ENCODE measurements around the gene DDAH1. TPM values are rescaled to one million over a fixed set of nuclear protein-coding genes. Genes with fewer than 3 reads are reported as not detected.
A peak's percentile ranks its signal among the peaks of the same experiment; 100 is the strongest.
"Not testable (repeated sequence)": the region's sequence is repeated elsewhere in the genome, so short reads cannot be mapped to it uniquely, and the experiment has no call there.

The DDAH1 gene
- total RNA-seq, 1 experiment from 2014 or later: 20.8 TPM

- H3K27me3 ChIP-seq: no peaks in the 10 kb centered on the region
- DNase-seq: no peak
- peaks cover 4% of the 10 kb centered on the region; the same call in 1 of the 2 replicates for H3K36me3 ChIP-seq
- no peak overlapping the region for H3K4me3 ChIP-seq
- H3K9me3 ChIP-seq: no peaks in the 10 kb centered on the region
These were observed 103.2 kb downstream of the DDAH1 start for GRCh38 chr1:85361606-85362296.

GRCh38 chr1:85360730-85361493 is 104.0 kb downstream of the DDAH1 start:
- H3K27me3 ChIP-seq: no peaks in the 10 kb centered on the region
- peak; percentile 82 for DNase-seq
- no peaks in the 10 kb centered on the region for H3K9me3 ChIP-seq
- peaks cover 4% of the 10 kb centered on the region; the same call in 1 of the 2 replicates for H3K36me3 ChIP-seq
- H3K4me3 ChIP-seq: no peak overlapping the region

DNA sequence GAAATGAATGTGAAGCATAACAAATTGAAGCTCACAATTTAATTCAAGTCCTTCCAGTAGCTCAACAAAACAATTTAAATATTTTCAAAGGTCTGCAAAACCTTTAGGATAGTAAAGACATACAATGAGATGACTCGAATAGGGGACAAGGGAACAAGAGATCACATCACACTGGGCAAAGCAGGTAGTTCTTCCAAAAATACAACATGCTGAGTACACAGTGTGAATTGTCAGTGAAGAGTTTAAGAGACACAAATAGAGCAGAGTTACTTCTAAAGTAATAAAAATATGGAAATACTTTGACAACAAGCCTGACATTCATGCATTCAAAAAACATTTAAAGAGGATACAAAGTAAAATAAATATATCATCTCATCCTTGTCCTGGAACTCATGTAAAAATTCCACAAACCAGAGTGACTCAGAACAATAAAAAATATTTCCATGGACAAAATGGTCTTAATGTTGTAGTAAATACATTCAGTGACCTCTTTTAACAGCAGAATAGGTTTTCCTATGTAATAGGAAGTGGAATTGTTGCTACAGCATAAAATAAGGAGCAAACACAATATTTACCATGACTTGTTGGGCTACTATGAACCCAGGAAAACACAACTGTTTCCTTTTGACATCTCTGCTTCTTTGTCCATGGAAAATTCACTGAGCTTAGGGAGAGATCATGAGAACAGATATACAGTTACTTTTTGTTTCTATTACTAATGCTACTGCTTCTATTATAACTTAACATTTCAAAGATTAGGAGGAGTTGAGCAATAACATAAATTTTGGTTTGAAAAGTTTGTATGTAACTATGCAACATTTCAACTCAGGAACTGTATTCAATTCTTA is 104.9 kb downstream of the DDAH1 start:
- H3K36me3 ChIP-seq: peaks cover 4% of the 10 kb centered on the region; the same call in 1 of the 2 replicates
- no peaks in the 10 kb centered on the region for H3K27me3 ChIP-seq
- H3K9me3 ChIP-seq: no peaks in the 10 kb centered on the region
- no peak overlapping the region for H3K4me3 ChIP-seq
- DNase-seq: no peak

DNA sequence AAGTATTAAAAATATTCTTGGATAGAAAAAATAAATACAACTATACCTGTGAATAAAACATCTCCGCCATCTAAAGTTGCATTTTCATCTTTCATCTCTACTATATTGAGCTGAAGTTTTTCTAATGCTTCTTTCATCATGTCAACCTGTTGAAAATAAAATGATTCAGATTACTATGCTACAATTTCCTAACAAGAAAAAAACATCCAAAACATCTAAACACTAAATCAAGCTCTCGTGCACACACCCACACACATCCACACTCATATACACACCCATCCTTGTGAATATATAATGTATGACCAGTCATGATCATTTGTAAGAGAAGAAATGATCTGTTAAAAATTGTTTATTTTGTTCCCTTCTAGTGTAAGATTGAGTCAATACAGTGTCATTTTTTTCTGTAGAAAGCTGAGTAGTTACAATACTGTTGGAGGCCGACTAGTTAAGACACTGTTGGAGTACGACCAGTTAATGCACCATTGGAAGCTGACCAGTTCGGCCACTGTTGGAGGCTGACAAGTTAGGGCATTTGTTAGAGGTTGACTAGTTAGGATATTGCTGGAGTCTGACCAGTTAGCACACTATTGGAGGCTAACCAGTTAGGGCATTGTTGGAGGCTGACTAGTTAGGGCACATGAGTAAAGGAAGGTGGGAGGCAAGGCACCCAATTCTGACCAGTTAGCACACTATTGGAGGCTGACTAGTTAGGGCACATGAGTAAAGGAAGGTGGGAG is 106.1 kb downstream of the DDAH1 start:
- no peaks in the 10 kb centered on the region for H3K9me3 ChIP-seq
- DNase-seq: peak; percentile 57

GRCh38 chr1:85357817-85358216 is 107.1 kb downstream of the DDAH1 start:
- no peaks in the 10 kb centered on the region for H3K9me3 ChIP-seq
- H3K4me3 ChIP-seq: no peak overlapping the region
- H3K27me3 ChIP-seq: no peaks in the 10 kb centered on the region

More for the DNA sequence above, 106.1 kb downstream of the DDAH1 start:
- H3K27me3 ChIP-seq: no peaks in the 10 kb centered on the region
- H3K4me3 ChIP-seq: no peak overlapping the region
- H3K36me3 ChIP-seq: peaks cover 4% of the 10 kb centered on the region; the same call in 1 of the 2 replicates

DNA sequence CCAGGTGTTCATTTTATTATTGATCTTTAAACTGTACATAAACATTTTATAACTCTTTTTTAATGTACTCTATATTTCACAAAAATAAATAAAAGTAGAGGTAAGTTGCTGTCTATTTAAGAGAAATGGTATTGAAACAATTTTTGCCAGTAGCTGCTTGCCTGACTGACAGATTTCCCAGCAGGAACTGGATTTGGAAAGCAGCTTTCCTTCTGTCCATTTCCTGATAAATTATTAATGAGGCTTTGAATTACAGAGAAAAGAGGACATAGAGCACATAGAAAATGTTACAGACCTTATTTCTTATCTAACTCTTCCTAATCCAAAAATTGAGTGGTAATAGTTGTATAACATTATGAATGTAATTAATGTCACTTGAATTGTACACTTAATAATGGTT is 108.8 kb downstream of the DDAH1 start:
- no peak overlapping the region for H3K4me3 ChIP-seq
- peaks cover 7% of the 10 kb centered on the region for H3K36me3 ChIP-seq
- H3K9me3 ChIP-seq: no peaks in the 10 kb centered on the region
- DNase-seq: no peak
- H3K27me3 ChIP-seq: no peaks in the 10 kb centered on the region

More at GRCh38 chr1:85357817-85358216, 107.1 kb downstream of the DDAH1 start:
- no peak for DNase-seq
- H3K36me3 ChIP-seq: peaks cover 4% of the 10 kb centered on the region; the same call in 1 of the 2 replicates

DNA sequence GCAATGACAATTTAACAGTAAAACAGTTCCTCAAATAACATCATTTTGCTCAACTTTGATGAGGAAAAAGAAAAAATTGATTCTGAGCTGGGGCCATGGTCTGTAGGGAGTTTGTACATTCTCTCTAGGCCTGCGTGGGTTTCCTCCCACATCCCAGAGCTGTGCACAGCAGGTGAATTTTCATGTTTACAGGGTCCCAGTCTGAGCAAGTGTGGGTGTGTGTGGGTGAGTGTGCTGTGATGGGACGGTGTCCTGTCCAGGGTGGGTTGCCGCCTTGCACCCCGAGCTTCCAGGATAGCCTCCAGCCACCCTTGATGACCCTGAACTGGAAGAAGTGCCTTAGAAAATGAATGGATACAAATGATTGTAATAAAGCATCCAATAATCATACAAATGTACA is 112.9 kb downstream of the DDAH1 start:
- H3K36me3 ChIP-seq: peaks cover 32% of the 10 kb centered on the region

DNA sequence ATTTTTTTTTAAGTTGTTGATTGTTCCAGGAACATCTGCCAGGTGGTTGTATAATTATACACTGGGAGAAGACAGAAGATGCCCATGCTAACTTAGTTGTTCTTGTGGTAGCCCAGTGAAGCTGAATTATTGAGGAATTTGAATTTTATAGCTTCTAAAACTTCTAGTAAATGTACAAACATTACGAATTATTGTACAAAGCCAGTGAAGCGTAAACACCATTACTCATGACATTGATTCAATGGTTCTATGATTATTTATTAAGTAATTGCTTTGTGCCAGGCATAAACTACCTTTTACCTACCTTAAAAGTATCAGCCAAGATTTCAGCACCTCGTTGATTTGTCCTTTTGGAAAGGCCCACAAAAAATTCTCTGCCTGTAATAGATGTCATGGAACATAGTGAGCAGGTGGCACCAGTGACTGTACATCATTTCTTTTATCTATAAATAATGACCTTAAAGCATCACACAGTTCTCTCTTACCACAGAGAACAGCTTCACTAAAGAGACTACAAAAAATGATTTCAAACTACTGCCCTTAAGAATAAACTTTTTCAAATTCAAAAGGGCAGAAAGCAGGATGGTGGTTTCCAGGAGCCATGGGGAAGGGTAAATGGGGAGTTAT is 113.6 kb downstream of the DDAH1 start:
- peaks cover 36% of the 10 kb centered on the region for H3K36me3 ChIP-seq
- no peak for DNase-seq
- no peaks in the 10 kb centered on the region for H3K9me3 ChIP-seq
- no peak overlapping the region for H3K4me3 ChIP-seq
- no peaks in the 10 kb centered on the region for H3K27me3 ChIP-seq

More for the DNA sequence above, 112.9 kb downstream of the DDAH1 start:
- DNase-seq: no peak
- Histone ChIP-seq H3K27me3 (no peaks in the 10 kb centered on the region), H3K9me3 (no peaks in the 10 kb centered on the region), H3K4me3 (no peak overlapping the region)

- no peak for DNase-seq
- H3K36me3 ChIP-seq: peaks cover 36% of the 10 kb centered on the region
- no peaks in the 10 kb centered on the region for H3K27me3 ChIP-seq
- H3K9me3 ChIP-seq: no peaks in the 10 kb centered on the region
- H3K4me3 ChIP-seq: no peak overlapping the region
These were observed 115.7 kb downstream of the DDAH1 start for GRCh38 chr1:85349224-85349623.

- Histone ChIP-seq H3K4me3 (no peak overlapping the region), H3K27me3 (no peaks in the 10 kb centered on the region), H3K9me3 (no peaks in the 10 kb centered on the region), H3K36me3 (peaks cover 36% of the 10 kb centered on the region)
- no peak for DNase-seq
These were observed 117.1 kb downstream of the DDAH1 start for GRCh38 chr1:85347908-85348307.

- peaks cover 36% of the 10 kb centered on the region for H3K36me3 ChIP-seq
- not testable (repeated sequence) for DNase-seq, H3K27me3 ChIP-seq, H3K9me3 ChIP-seq, H3K4me3 ChIP-seq
These were observed 117.7 kb downstream of the DDAH1 start for GRCh38 chr1:85347275-85347674.

- peak; percentile 60 for DNase-seq
- Histone ChIP-seq H3K9me3 (no peaks in the 10 kb centered on the region), H3K27me3 (no peaks in the 10 kb centered on the region), H3K36me3 (peaks cover 23% of the 10 kb centered on the region), H3K4me3 (no peak overlapping the region)
These were observed 120.7 kb downstream of the DDAH1 start for GRCh38 chr1:85344256-85344694.

DNA sequence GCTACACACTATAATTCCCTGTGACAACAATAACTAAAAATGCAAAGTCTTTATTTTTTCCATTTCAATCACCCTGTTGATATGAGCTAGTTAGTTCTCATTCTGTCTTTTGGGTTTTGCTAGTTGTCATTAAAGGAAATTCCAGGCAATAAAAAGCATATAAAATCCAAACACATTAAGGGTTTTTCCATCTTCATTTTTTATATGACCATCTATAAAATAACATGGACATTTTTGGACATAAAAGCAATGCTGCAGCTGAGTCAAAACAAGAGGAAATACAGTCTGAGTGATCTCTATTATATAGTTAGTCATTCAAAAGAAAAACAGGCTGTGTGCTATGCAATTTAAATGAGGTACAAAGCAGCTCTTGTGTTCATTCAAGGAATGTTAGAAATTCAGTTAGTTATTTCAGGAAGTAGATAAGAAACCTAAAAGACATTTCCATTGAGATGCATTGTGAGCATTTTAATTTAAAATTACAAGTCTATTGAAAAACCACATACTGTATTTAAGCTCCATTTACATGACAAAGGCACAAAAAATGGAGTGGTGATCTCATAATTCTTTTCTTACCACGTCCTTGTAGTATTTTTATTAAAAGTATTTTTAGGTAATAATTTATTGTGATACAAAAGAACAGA is 121.2 kb downstream of the DDAH1 start:
- H3K36me3 ChIP-seq: peaks cover 21% of the 10 kb centered on the region
- no peak for DNase-seq
- no peak overlapping the region for H3K4me3 ChIP-seq
- no peaks in the 10 kb centered on the region for H3K9me3 ChIP-seq
- no peaks in the 10 kb centered on the region for H3K27me3 ChIP-seq

GRCh38 chr1:85343213-85343611 is 121.7 kb downstream of the DDAH1 start:
- Histone ChIP-seq H3K36me3 (peaks cover 16% of the 10 kb centered on the region), H3K9me3 (no peaks in the 10 kb centered on the region), H3K4me3 (no peak overlapping the region), H3K27me3 (no peaks in the 10 kb centered on the region)
- DNase-seq: no peak

DNA sequence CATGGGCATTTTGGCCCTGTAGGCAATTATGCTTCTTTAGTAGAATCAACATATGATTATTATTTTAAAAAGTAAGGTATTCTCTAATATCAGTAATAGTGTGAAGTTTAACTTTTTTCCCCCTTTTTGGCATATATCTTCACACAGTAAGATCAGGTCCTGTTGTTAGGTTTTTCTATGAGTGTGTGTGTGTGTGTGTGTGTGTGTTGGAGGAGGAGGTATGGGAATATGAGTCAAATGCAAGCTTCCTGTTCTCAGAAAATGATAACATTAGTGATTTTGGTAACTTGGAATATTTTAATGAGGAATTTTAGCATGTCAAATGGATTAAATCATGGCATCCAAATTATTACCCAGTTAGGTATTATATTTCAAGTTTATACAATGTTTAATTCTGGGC is 122.8 kb downstream of the DDAH1 start:
- no peaks in the 10 kb centered on the region for H3K9me3 ChIP-seq
- peaks cover 8% of the 10 kb centered on the region; the same call in 1 of the 2 replicates for H3K36me3 ChIP-seq
- no peaks in the 10 kb centered on the region for H3K27me3 ChIP-seq
- no peak overlapping the region for H3K4me3 ChIP-seq
- DNase-seq: no peak

All from MG63 (cell line).